Measurements from ENCODE around the gene ADAT3.

ADAT3 gene

GRCh38 chr19:1908364-1908678 lies 3.1 kb downstream of the ADAT3 start:
- no peak for DNase-seq (ENCODE audit: low read depth)
- no peak overlapping the region for H3K4me3 ChIP-seq (ENCODE audit: low read depth, low read length)

DNA sequence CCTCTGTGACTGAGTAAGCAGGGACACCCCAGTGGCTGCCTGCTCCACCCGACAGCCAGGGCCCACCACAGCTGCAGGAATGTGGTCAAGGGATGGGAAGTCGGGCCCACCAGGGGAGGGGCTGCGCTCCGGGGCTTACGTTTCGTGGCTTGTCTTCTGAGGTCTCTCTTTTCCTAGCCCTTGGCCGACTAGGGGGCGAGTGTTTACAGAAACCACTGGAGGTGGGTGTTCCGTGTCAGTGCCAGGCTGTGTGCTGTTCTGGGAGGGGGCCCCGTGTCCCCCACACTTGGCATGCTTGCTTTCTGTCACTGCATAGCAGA lies 4.5 kb downstream of the ADAT3 start:
- no peak for DNase-seq (ENCODE audit: low read depth)
- H3K4me3 ChIP-seq (ENCODE audit: low read depth, low read length), result no peak overlapping the region

DNA sequence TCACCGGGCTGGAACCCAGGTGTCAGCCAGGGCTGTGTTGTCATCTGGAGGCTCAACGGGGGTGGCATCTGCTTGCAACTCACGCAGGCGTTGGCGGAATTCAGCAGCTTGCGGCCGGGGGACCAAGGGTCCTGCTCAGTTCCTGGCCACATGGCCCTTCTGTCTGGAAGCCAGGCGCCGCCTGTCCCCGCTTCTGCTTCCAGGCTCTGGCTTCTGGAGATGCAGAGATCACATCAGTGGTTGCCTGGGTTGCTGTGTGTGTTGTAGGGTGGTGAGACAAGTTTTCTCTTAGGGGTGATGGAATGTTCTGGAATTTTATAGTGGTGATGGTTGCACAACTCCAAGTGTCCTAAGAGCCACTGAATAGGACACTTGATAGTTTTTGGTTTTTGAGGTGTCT lies 5.0 kb downstream of the ADAT3 start:
- no peak for DNase-seq (ENCODE audit: low read depth)
- no peak overlapping the region for H3K4me3 ChIP-seq (ENCODE audit: low read depth, low read length)

DNA sequence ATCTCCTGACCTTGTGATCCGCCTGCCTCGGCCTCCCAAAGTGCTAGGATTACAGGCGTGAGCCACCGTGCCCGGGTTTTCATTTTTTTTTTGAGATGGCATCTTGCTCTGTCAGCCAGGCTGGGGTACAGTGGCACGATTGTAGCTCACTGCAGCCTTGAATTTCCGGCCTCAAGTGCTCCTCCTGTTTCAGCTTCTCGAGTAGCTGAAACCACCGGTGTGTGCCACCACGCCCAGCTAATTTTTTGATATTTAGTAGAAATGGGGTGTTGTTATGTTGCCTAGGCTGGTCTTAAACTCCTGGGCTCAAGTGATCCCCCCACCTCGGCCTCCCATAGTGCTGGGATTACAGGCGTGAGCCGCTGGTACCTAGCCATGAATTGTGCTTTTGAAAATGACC lies 5.9 kb downstream of the ADAT3 start:
- no peak overlapping the region for H3K4me3 ChIP-seq (ENCODE audit: low read depth, low read length)
- no peak for DNase-seq (ENCODE audit: low read depth)

GRCh38 chr19:1911995-1912394 lies 6.8 kb downstream of the ADAT3 start:
- DNase-seq (ENCODE audit: low read depth), result no peak
- H3K4me3 ChIP-seq (ENCODE audit: low read depth, low read length), result no peak overlapping the region

DNA sequence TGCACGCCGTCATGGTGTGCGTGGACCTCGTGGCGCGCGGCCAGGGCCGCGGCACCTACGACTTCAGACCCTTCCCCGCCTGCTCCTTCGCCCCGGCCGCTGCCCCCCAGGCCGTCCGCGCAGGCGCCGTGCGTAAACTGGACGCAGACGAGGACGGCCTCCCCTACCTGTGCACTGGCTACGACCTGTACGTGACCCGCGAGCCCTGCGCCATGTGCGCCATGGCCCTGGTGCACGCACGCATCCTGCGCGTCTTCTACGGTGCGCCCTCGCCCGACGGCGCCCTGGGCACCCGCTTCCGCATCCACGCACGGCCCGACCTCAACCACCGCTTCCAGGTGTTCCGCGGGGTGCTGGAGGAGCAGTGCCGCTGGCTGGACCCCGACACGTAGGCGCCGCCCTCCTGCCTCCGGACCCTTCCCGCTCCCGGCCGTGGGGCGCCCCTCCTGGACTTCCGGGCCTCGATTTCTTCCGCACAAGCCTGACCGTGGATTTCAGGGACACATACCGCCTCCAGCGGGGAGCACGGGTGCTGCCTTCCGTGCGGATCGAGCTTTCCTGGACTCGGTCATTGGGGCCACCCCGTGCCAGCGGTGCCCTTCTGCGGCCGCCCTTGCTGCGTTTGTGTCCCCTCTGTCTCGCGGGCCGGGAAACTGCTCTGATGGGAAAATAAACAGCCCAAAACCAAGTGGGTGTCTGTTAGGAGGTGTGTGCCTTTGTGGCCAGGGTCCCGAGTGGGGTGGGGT lies 7.7 kb downstream of the ADAT3 start:
- no peak overlapping the region for H3K4me3 ChIP-seq (ENCODE audit: low read depth, low read length)

DNA sequence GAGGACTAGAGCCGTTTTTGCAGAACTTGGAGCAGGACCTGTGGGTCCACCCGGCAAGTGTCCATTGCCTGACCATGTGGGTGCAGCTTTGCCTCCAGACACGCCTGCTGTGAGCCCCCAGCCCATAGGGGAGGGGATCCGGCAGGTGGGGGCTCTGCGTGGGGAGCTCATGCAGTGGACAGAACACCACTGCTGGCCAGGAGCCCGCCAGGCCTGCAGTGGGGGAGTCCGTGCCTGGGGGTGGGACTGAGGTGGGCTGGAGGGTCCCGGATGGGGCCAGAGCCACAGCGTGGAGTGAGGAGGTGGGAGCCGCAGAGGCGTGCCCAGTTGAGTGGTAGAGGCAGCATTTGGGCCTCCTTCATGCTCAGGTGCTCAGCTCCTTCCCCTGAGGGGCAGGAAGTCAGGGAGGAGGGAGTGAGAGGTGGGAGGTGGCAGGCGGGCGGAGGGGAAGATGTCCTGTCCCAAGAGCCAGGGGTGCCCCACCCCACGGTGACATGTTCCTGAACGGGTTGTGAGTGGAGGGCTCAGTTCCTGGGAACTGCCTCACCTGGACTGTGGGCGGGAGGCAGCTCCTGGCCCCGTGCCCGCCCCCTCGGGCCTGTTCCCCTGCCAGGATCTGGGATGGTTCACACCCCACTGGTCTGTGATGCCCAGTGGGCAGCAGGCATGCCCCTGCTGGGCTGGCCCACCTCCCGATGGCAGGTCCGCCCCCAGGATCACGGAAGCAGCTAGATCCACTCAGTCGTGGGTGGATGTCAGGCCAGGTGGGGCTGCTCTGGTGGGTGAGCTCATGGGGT lies 8.8 kb downstream of the ADAT3 start:
- DNase-seq (ENCODE audit: low read depth), result no peak

More for the DNA sequence above, 7.7 kb downstream of the ADAT3 start:
- no peak for DNase-seq (ENCODE audit: low read depth)

GRCh38 chr19:1914826-1915341 lies 9.7 kb downstream of the ADAT3 start:
- DNase-seq (ENCODE audit: low read depth), result no peak
- no peak overlapping the region for H3K4me3 ChIP-seq (ENCODE audit: low read depth, low read length)

More for the DNA sequence above, 8.8 kb downstream of the ADAT3 start:
- no peak overlapping the region for H3K4me3 ChIP-seq (ENCODE audit: low read depth, low read length)

GRCh38 chr19:1917146-1917545 lies 11.9 kb downstream of the ADAT3 start:
- H3K4me3 ChIP-seq (ENCODE audit: low read depth, low read length), result no peak overlapping the region
- no peak for DNase-seq (ENCODE audit: low read depth)

- no peak overlapping the region for H3K4me3 ChIP-seq (ENCODE audit: low read depth, low read length)
Measured at GRCh38 chr19:1917926-1918325, 12.7 kb downstream of the ADAT3 start.

DNA sequence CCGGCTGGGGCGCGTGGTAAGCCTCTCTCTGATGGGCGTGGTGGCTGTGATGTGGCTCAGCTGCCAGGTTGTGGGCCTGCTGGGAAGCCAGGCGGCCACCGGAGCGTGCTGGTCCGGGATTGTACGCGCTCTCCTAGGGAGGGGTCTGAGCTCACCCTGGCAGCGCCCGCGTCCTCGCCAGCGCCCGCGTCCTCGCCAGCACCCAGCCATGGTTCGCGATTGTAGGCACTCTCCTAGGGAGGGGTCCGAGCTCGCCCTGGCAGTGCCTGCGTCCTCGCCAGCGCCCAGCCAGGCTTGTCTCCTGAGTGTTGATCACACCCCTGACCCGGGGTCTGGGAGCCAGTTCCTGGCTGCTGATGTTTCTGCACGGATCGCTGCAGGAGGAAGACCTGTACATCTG lies 13.8 kb downstream of the ADAT3 start:
- no peak for DNase-seq (ENCODE audit: low read depth)
- no peak overlapping the region for H3K4me3 ChIP-seq (ENCODE audit: low read depth, low read length)

More at GRCh38 chr19:1917926-1918325, 12.7 kb downstream of the ADAT3 start:
- no peak for DNase-seq (ENCODE audit: low read depth)

- no peak for DNase-seq (ENCODE audit: low read depth)
- H3K4me3 ChIP-seq (ENCODE audit: low read depth, low read length), result no peak overlapping the region
Measured at GRCh38 chr19:1920644-1921043, 15.4 kb downstream of the ADAT3 start.

DNA sequence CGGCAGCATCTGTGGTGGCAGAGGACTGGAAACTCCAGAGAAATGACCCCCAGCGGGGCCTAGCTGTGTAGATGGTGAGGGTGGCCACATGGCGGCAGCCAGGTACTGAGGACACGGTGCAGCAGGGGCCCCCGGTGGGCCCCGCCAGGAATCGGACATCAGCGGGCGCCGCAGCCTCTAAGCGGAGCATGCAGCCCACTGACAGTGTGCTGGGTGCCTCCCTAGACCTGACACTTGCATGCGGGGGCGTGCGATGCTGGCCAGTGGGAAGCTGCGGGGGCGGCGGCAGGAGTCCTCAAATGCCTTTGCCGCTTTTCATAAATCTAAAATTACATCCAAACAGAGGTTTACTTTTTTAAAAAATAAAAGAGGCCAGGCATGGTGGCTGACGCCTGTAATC lies 16.1 kb downstream of the ADAT3 start:
- no peak overlapping the region for H3K4me3 ChIP-seq (ENCODE audit: low read depth, low read length)
- no peak for DNase-seq (ENCODE audit: low read depth)

DNA sequence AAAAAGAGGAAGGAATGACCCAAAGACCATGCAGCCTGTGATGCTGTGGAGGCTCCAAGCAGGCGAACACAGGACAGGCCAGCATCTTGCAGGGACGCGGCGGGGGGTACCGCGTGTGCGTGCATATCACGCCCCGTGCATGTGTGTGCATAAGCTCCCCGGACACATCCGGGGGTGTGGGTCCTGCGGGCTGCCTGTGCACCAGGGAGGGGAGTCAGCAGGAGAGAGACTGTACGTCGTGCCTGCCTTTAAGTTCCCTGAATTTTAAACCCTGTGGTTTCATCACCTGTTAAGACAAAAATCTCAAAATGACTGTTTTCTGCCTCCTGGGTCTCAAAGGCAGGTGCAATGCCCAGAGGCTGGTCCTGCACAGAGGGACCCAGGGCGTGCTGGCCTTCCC lies 16.6 kb downstream of the ADAT3 start:
- no peak overlapping the region for H3K4me3 ChIP-seq (ENCODE audit: low read depth, low read length)
- DNase-seq (ENCODE audit: low read depth), result no peak

GRCh38 chr19:1922803-1923202 lies 17.6 kb downstream of the ADAT3 start:
- DNase-seq (ENCODE audit: low read depth), result no peak

DNA sequence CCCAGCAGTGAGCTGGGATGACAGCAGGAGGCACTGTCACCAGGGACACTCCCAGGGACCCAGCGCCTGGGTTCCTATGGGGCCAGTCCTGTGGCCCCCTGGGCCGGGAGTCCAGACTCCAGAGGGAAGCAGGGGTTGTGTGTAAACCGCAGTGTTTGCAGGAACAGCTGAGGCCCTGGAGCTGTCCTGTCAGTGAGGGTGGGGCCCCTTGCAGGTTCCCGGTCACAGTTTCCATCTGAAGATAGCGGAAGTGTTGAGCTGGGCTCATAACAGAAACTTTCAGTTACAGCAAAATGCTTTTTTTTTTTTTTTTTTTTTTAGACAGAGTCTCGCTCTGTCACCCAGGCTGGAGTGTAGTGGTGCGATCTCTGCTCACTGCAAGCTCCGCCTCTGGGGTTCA lies 18.1 kb downstream of the ADAT3 start:
- H3K4me3 ChIP-seq (ENCODE audit: low read depth, low read length), result no peak overlapping the region
- DNase-seq (ENCODE audit: low read depth), result no peak

More at GRCh38 chr19:1922803-1923202, 17.6 kb downstream of the ADAT3 start:
- no peak overlapping the region for H3K4me3 ChIP-seq (ENCODE audit: low read depth, low read length)

GRCh38 chr19:1924320-1924961 lies 19.2 kb downstream of the ADAT3 start:
- no peak for DNase-seq (ENCODE audit: low read depth)

DNA sequence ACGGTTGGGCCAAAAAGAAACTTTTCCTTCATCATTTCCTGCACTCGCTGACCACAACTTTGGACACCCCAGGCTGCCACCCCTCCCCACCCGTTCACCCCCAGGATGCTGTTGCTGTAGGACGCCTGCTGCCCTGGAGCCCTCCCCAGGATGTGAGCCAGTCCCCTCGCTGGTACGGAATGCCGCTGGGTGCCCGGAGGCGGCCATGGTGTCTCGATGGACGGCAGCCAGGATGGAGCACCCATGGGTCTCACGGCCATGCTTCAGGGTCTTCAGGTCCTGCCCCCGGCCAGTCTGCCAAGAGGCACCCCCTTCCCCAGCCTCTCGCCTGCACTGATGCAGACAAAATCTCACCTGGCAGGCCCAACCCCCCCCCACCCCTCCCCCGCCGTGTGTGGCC lies 20.3 kb downstream of the ADAT3 start:
- no peak for DNase-seq (ENCODE audit: low read depth)
- H3K4me3 ChIP-seq (ENCODE audit: low read depth, low read length), result no peak overlapping the region

More at GRCh38 chr19:1924320-1924961, 19.2 kb downstream of the ADAT3 start:
- H3K4me3 ChIP-seq (ENCODE audit: low read depth, low read length), result no peak overlapping the region

- peak overlapping the region; percentile 40 for H3K4me3 ChIP-seq (ENCODE audit: low read depth, low read length)
- no peak for DNase-seq (ENCODE audit: low read depth)
Measured at GRCh38 chr19:1929021-1929742, 24.0 kb downstream of the ADAT3 start.

DNA sequence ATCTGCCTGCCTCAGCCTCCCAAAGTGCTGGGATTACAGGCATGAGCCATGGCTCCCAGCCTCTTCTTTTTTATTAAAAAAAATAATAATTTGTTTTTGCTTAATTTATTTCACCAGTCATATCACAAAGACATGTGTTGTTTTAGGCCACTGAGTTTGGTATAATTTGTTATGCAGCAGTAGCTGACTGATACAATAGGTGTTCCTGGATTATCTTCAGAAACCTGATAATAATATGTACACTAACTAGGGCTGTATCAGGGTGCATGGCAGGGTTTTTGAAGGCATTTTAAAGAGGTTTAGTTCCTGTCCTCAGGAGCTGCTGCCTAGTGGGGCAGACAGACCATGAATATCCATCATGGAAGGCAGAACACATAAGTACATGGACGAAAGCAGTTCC lies 26.2 kb downstream of the ADAT3 start:
- DNase-seq (ENCODE audit: low read depth), result no peak
- no peak overlapping the region for H3K4me3 ChIP-seq (ENCODE audit: low read depth, low read length)
